OCI-LY1 (cell line): Measurements from ENCODE around the gene ANAPC5.
"Not testable (repeated sequence)": the region's sequence is repeated elsewhere in the genome, so short reads cannot be mapped to it uniquely, and the experiment has no call there.

Experiments used
- H2AFZ ChIP-seq: fragments of 200-600 bp; sonication (generic), shearing (Covaris generic); 2 replicates; pipeline ENCODE4 v1.6.0; 2014; ENCODE audit warnings: antibody characterized with exemption, mild to moderate bottlenecking, low read length
- H3F3A ChIP-seq: fragments of 200-600 bp; sonication (generic), shearing (Covaris generic); 2 replicates; pipeline ENCODE4 v1.6.0; 2014; ENCODE audit warnings: mild to moderate bottlenecking, antibody characterized with exemption, low read length, moderate library complexity; ENCODE audit not compliant: insufficient read depth
- H3K27ac ChIP-seq: fragments of 200-600 bp; sonication (generic); 2 replicates; pipeline ENCODE4 v1.5.1; 2014; ENCODE audit warnings: low read length, mixed run types, mild to moderate bottlenecking, low read depth; ENCODE audit not compliant: poor library complexity, severe bottlenecking
- H3K27me3 ChIP-seq: fragments of 200-600 bp; sonication (generic); 2 replicates; pipeline ENCODE4 v1.6.0; 2014; ENCODE audit warnings: antibody characterized with exemption, mild to moderate bottlenecking, low read length, moderate library complexity; ENCODE audit not compliant: insufficient read depth
- H3K36me3 ChIP-seq: fragments of 200-600 bp; sonication (generic); 2 replicates; pipeline ENCODE4 v1.6.1; 2014; ENCODE audit warnings: mild to moderate bottlenecking, antibody characterized with exemption, low read length, moderate library complexity, mixed read lengths; ENCODE audit not compliant: insufficient read depth
- H3K4me1 ChIP-seq: fragments of 200-600 bp; sonication (generic); 2 replicates; pipeline ENCODE4 v1.5.1; 2014; ENCODE audit warnings: mild to moderate bottlenecking, low read length, moderate library complexity; ENCODE audit not compliant: insufficient read depth, severe bottlenecking
- H3K4me2 ChIP-seq: fragments of 200-600 bp; sonication (generic), shearing (Covaris generic); 2 replicates; pipeline ENCODE4 v1.6.1; 2014; ENCODE audit warnings: low read length
- H3K4me3 ChIP-seq: fragments of 200-600 bp; sonication (generic); 2 replicates; pipeline ENCODE4 v1.5.1; 2014; ENCODE audit warnings: low read length, low read depth, mild to moderate bottlenecking, mixed read lengths; ENCODE audit not compliant: poor library complexity, severe bottlenecking
- H3K79me2 ChIP-seq: fragments of 200-600 bp; shearing (Covaris generic); 2 replicates; pipeline ENCODE4 v1.6.1; 2016; ENCODE audit warnings: mixed run types, low read length, mixed read lengths; ENCODE audit not compliant: insufficient read depth
- H3K9ac ChIP-seq: fragments of 200-600 bp; sonication (generic), shearing (Covaris generic); 2 replicates; pipeline ENCODE4 v1.6.1; 2014; ENCODE audit warnings: mild to moderate bottlenecking, low read length, mixed read lengths
- H3K9me2 ChIP-seq: fragments of 200-600 bp; sonication (generic), shearing (Covaris generic); 2 replicates; pipeline ENCODE4 v1.6.1; 2014; ENCODE audit warnings: low read depth, mild to moderate bottlenecking, low read length, mixed read lengths
- H3K9me3 ChIP-seq: fragments of 200-600 bp; shearing (Covaris generic); 2 replicates; pipeline ENCODE4 v1.6.1; 2014; ENCODE audit warnings: low read length, mixed read lengths
- H4K20me1 ChIP-seq: fragments of 200-600 bp; sonication (generic), shearing (Covaris generic); 2 replicates; pipeline ENCODE4 v1.6.0; 2016; ENCODE audit warnings: mild to moderate bottlenecking, low read length; ENCODE audit not compliant: insufficient read depth
- EZH2 ChIP-seq: fragments of 200-600 bp; sonication (generic), shearing (Covaris generic); IDR thresholded peaks from 2 replicates; pipeline ENCODE4 v1.8.0; 2017; ENCODE audit warnings: borderline replicate concordance, mixed run types, mild to moderate bottlenecking, antibody characterized with exemption, low read length, moderate library complexity, mixed read lengths
- TF ChIP-seq, protein P1 (sequence below): fragments of 200-600 bp; sonication (generic), shearing (Covaris generic); IDR thresholded peaks from 2 replicates; pipeline ENCODE4 v1.5.1; 2017; ENCODE audit warnings: mild to moderate bottlenecking, antibody characterized with exemption, low read length, moderate library complexity, mixed read lengths

Gene ANAPC5

DNA sequence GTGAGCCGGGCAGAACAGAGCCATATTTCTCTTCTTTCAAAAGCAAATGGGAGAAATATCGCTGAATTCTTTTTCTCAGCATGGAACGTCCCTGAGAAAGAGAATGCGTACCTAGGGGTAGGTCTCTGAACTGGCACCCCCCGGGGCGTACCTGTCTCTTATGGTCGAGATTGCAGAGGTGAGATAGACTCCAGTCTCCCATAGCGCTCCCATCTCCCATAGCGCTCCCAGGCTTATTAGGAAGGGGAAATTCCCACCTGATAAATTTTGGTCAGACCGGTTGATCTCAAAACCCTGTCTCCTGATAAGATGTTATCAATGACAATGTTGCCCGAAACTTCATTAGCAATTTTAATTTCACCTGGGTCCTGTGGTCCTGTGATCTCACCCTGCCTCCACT is 71.7 kb downstream of the ANAPC5 start:
- H3K4me1 ChIP-seq, H3K4me3 ChIP-seq, H3K9ac ChIP-seq, H3K9me2 ChIP-seq, H3K27me3 ChIP-seq, H3K9me3 ChIP-seq, H2AFZ ChIP-seq, H3K79me2 ChIP-seq, H4K20me1 ChIP-seq, H3K4me2 ChIP-seq, H3F3A ChIP-seq, H3K27ac ChIP-seq: not testable (repeated sequence)
- H3K36me3 ChIP-seq = peaks cover 11% of the 10 kb centered on the region; the same call in 1 of the 2 replicates

DNA sequence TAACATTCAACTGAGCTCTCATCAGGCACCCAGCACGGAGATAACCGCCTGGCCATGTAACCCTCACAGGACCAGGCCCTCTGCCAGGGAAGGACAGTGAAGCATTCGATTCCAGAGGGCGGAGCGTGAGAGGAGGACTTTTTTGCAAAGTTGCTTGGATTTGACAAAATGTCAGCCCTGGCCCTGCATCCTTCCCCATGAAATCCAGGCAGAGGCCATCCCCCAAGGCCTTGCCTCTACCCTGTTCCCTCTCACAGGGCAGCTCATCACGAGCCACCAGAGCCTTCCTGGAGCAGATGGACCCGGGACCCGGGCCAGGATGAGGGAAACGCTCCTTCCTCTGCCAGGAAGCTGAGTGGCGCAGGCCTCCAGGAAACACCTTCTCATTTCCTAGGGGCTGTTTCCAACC is 72.7 kb downstream of the ANAPC5 start:
- Histone ChIP-seq H3K4me2 (no peak overlapping the region), H3K9me2 (no peaks in the 10 kb centered on the region), H3K79me2 (no peaks in the 10 kb centered on the region), H3K4me1 (no peaks in the 10 kb centered on the region), H3K27ac (no peak overlapping the region), H3K27me3 (no peaks in the 10 kb centered on the region), H3K9me3 (no peaks in the 10 kb centered on the region), H3K36me3 (peaks cover 10% of the 10 kb centered on the region; the same call in 1 of the 2 replicates), H3K9ac (no peak overlapping the region), H3F3A (no peaks in the 10 kb centered on the region), H2AFZ (no peak overlapping the region), H3K4me3 (no peak overlapping the region), H4K20me1 (no peaks in the 10 kb centered on the region)
- TF ChIP-seq, protein P1, sequence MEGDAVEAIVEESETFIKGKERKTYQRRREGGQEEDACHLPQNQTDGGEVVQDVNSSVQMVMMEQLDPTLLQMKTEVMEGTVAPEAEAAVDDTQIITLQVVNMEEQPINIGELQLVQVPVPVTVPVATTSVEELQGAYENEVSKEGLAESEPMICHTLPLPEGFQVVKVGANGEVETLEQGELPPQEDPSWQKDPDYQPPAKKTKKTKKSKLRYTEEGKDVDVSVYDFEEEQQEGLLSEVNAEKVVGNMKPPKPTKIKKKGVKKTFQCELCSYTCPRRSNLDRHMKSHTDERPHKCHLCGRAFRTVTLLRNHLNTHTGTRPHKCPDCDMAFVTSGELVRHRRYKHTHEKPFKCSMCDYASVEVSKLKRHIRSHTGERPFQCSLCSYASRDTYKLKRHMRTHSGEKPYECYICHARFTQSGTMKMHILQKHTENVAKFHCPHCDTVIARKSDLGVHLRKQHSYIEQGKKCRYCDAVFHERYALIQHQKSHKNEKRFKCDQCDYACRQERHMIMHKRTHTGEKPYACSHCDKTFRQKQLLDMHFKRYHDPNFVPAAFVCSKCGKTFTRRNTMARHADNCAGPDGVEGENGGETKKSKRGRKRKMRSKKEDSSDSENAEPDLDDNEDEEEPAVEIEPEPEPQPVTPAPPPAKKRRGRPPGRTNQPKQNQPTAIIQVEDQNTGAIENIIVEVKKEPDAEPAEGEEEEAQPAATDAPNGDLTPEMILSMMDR = no peak
- no peak for TF ChIP-seq EZH2

DNA sequence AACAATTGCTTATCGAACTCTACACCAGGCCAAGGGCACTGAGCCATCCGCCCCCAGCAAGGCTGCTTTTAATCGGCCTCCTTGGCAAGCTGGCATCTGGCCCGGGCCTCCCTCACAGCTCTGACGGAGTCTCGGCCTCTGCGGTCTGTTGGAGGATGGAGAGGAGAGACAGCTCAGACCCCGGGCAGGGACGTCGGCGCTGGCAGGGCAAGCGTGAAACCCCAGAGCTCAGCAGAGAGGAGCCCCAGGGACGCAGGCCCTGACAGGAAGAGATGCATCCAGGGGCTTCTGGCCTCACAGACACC is 73.2 kb downstream of the ANAPC5 start:
- no peak overlapping the region for H3K9ac ChIP-seq
- H3K79me2 ChIP-seq = no peaks in the 10 kb centered on the region
- H2AFZ ChIP-seq = no peak overlapping the region

More for the DNA sequence above, 73.2 kb downstream of the ANAPC5 start:
- TF ChIP-seq EZH2 = no peak
- TF ChIP-seq, protein P1 = no peak
- Histone ChIP-seq H3F3A (no peaks in the 10 kb centered on the region), H3K4me2 (no peak overlapping the region), H3K9me3 (no peaks in the 10 kb centered on the region), H4K20me1 (no peaks in the 10 kb centered on the region), H3K4me3 (no peak overlapping the region), H3K4me1 (no peaks in the 10 kb centered on the region), H3K9me2 (no peaks in the 10 kb centered on the region), H3K27ac (no peak overlapping the region), H3K36me3 (peaks cover 9% of the 10 kb centered on the region), H3K27me3 (no peaks in the 10 kb centered on the region)
